HG02981 (cell line): ENCODE results near the gene TM4SF20.

Source experiments
- ATAC-seq: cut with Tn5 transposase; IDR thresholded peaks from one replicate; pipeline ENCODE4 v1.9.1; 2021; ENCODE audit warnings: mild to moderate bottlenecking, moderate library complexity; ENCODE audit not compliant: unreplicated experiment

The TM4SF20 gene

DNA sequence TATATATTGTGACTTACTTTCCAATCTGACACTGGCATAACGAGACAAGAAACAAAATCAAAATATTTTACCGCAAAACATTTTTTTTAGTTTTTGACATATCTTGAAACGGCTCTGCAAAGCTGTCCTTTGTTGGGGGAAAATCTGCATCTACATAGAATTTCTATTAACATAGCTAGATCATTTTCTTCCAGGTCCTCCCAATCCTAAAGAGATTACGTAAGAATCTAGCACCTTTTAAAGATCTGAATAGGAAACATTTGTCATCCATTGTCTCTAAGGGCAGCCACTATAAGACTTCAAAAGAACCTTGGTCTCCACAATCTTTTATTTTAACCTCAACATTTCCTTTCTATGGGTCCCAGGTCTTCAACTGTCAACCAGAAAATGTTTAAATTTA, 55.3 kb downstream of the TM4SF20 start:
- no peak for ATAC-seq

GRCh38 chr2:227322530-227323205, 56.4 kb downstream of the TM4SF20 start:
- ATAC-seq = no peak

DNA sequence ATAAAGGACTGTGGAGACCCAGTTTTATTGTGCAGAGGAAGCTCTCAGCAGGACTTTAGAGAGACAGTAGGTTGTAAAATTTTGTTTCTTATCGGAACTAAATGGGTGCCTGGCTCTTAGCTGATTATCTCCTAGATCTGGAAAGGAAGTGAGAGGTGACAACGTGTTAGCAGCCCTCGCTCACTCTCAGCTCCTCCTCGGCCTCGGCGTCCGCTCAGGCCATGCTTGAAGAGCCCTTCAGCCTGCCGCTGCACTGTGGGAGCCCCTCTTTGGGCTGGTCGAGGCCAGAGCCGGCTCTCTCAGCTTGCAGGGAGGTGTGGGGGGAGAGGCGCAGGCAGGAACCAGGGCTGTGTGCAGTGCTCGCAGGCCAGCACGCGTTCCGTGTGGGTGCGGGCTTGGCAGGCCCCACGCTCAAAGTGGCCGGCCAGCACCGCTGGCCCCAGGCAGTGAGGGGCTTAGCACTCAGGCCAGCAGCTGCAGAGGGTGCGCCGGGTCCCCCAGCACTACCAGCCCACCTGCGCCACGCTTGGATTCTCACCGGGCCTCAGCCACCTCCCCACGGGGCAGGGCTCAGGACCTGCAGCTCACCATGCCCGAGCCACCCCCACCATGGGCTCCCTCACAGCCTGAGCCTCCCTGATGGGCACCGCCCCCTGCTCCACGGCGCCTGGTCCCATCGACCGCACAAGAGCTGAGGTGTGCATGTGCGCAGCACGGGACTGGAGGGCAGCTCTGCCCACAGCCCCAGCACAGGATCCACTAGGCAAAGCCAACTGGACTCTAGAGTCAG, 58.6 kb downstream of the TM4SF20 start:
- ATAC-seq = no peak

GRCh38 chr2:227317834-227318233, 61.3 kb downstream of the TM4SF20 start:
- no peak for ATAC-seq

DNA sequence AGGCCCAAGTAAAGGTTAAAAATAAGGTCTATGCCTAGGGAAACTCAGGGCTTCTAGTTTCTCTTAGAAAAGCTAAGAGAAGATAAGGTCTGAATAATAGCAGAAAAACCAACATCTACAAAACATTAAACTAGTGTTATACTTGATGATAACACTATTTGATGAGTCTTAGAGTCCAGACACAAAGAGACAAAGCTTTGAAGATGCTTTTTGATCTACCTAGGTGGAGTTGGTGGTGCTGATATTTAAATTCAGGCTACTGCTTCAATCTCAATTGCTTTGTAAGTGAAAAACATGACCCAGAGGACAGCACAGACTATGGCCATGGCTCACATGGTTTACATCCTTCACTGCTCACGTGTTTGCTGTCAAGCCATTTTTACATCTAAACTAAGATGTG, 65.8 kb downstream of the TM4SF20 start:
- ATAC-seq = no peak

DNA sequence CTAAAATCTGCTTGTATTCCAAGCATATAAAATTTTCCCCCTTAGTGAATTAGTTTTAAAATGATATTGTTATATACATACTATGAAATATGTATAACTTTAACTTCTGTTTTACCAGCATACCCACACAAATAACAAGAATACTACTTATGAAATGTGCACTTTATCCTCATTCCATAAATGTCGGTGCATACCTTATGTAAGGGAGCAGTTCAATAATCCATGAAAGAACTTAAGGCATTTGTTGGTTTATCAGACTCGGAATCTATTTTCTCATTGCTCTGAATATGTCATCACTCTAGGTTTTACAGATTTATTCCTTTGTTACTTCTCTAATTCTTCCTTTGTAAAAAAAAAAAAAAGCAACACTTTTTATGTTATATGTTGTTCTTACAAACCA, 66.5 kb downstream of the TM4SF20 start:
- no peak for ATAC-seq
